Smooth muscle cell (in vitro differentiated cells): ENCODE data around the gene NOX4. TPM values are rescaled to one million over a fixed set of nuclear protein-coding genes. Genes with fewer than 3 reads are reported as not detected.

Experiments
- DNase-seq: peaks from one replicate; lab custom pipeline; 2025; ENCODE audit not compliant: unreplicated experiment; lab: John Stamatoyannopoulos, UW
- H2AFZ ChIP-seq: fragments of 200-600 bp; sonication (generic); 2 replicates; pipeline ENCODE4 v1.6.0; 2016; ENCODE audit warnings: antibody characterized with exemption, low read depth, mild to moderate bottlenecking
- H3F3A ChIP-seq: fragments of 200-600 bp; sonication (generic); 2 replicates; pipeline ENCODE4 v1.6.0; 2017; ENCODE audit warnings: antibody characterized with exemption, low read depth
- H3K27ac ChIP-seq: fragments of 200-600 bp; sonication (generic); 2 replicates; pipeline ENCODE4 v1.5.1; 2016; ENCODE audit warnings: low read depth, mild to moderate bottlenecking
- H3K27me3 ChIP-seq: fragments of 200-600 bp; sonication (generic); 2 replicates; pipeline ENCODE4 v1.6.1; 2016; ENCODE audit warnings: low read depth, mild to moderate bottlenecking
- H3K36me3 ChIP-seq: fragments of 200-600 bp; sonication (generic); 2 replicates; pipeline ENCODE4 v1.5.1; 2016; ENCODE audit warnings: low read depth
- H3K4me1 ChIP-seq: fragments of 200-600 bp; sonication (generic); 2 replicates; pipeline ENCODE4 v1.5.1; 2016; ENCODE audit warnings: low read depth
- H3K4me2 ChIP-seq: fragments of 200-600 bp; sonication (generic); 2 replicates; pipeline ENCODE4 v1.6.0; 2016; ENCODE audit warnings: mild to moderate bottlenecking
- H3K4me3 ChIP-seq: fragments of 200-600 bp; sonication (generic); 2 replicates; pipeline ENCODE4 v1.5.1; 2016; ENCODE audit warnings: mild to moderate bottlenecking
- H3K79me2 ChIP-seq: fragments of 200-600 bp; sonication (generic); 2 replicates; pipeline ENCODE4 v1.6.0; 2016; ENCODE audit warnings: low read depth, mild to moderate bottlenecking
- H3K9ac ChIP-seq: fragments of 200-600 bp; sonication (generic); 2 replicates; pipeline ENCODE4 v1.6.0; 2016; ENCODE audit warnings: low read depth
- H3K9me3 ChIP-seq: fragments of 200-600 bp; sonication (generic); replicated peaks from 2 replicates; pipeline ENCODE4 v1.5.1; 2016; ENCODE audit warnings: low read depth
- H4K20me1 ChIP-seq: fragments of 200-600 bp; sonication (generic); 2 replicates; pipeline ENCODE4 v1.6.0; 2016; ENCODE audit warnings: low read depth
- WGBS: methylation state at CpG from one replicate; pipeline ENCODE4 v1.1.7; 2016; ENCODE audit warnings: low lambda C conversion rate; 5-methylcytosine and 5-hydroxymethylcytosine counted together
- polyA plus RNA-seq: library from polyadenylated mRNA; unstranded; fragments of >200 nt; fragmentation: Nextera tagmentation; extraction: Ambion mirVana; gene quantifications from 2 replicates; pipeline ENCODE4 v1.2.1, GENCODE V29; 2016
- total RNA-seq: library from RNA; depleted of rRNA; stranded (reverse); fragments of >200 nt; gene quantifications from 2 replicates; pipeline ENCODE4 v1.2.3, GENCODE V29; 2014
- TF ChIP-seq, protein P1 (sequence below): fragments of 200-600 bp; sonication (generic); IDR thresholded peaks from 2 replicates; pipeline ENCODE4 v1.5.1; 2017; ENCODE audit warnings: borderline replicate concordance, mild to moderate bottlenecking, antibody characterized with exemption; ENCODE audit not compliant: insufficient read depth, poor library complexity, severe bottlenecking

Gene NOX4
- total RNA-seq (10.7 and 31.9 TPM in 2 replicates), polyA plus RNA-seq (7.3 and 14.2 TPM in 2 replicates)

DNA sequence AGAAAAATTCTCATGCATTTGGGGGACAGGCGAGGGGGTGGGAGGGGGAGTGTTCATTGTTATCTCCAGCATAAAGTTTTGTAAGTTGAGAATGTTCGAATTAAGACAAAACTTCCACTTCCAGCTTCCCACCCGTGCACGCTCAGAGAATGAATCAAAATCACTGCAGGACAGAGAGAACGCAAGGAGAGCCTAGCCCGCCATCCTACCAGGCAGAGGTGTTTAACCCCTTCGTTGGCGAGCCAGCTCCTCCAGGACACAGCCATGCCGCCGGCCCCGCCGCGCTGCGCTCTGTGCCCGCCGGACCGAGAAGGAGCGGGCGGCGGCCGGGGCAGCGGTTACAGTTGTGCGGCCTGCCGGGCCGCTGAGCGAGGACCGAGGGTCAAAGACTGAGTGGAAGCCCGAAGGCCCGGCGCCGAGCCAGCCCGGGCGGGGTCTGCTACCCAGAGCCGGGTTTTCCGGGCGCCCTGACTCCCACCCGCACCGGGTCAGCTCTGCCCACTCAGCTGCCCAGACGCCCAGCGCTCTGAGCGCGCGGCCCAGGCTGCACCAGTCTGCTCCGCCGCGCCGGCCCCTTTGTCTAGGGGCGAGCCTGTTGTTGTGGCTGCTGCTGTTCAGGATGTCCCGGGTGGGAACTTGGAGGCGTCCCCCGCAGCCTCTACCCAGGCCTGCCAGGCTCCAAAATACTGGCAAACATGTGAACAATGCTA is at the start of gene NOX4:
Gene NOX4, minus strand, starts transcription at position 395 of the 710 bp plus-strand sequence. Its CDS starts 129 bp downstream, at position 266.
- 1% methylated on average over 49 of the region's 51 CpGs for WGBS
- Histone ChIP-seq H3F3A (peaks cover 11% of the 10 kb centered on the region), H3K27me3 (no peaks in the 10 kb centered on the region), H4K20me1 (no peaks in the 10 kb centered on the region), H3K36me3 (no peaks in the 10 kb centered on the region), H3K4me2 (peak within 1 kb of the TSS; percentile 92), H3K9ac (peak within 1 kb of the TSS; percentile 86), H3K9me3 (no peaks in the 10 kb centered on the region), H3K27ac (peak within 1 kb of the TSS; percentile 73), H3K79me2 (no peaks in the 10 kb centered on the region), H3K4me1 (peaks cover 27% of the 10 kb centered on the region), H3K4me3 (peak within 1 kb of the TSS; percentile 67), H2AFZ (peak within 1 kb of the TSS; percentile 87)
- DNase-seq = no peak
- TF ChIP-seq, protein P1, sequence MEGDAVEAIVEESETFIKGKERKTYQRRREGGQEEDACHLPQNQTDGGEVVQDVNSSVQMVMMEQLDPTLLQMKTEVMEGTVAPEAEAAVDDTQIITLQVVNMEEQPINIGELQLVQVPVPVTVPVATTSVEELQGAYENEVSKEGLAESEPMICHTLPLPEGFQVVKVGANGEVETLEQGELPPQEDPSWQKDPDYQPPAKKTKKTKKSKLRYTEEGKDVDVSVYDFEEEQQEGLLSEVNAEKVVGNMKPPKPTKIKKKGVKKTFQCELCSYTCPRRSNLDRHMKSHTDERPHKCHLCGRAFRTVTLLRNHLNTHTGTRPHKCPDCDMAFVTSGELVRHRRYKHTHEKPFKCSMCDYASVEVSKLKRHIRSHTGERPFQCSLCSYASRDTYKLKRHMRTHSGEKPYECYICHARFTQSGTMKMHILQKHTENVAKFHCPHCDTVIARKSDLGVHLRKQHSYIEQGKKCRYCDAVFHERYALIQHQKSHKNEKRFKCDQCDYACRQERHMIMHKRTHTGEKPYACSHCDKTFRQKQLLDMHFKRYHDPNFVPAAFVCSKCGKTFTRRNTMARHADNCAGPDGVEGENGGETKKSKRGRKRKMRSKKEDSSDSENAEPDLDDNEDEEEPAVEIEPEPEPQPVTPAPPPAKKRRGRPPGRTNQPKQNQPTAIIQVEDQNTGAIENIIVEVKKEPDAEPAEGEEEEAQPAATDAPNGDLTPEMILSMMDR = no peak

DNA sequence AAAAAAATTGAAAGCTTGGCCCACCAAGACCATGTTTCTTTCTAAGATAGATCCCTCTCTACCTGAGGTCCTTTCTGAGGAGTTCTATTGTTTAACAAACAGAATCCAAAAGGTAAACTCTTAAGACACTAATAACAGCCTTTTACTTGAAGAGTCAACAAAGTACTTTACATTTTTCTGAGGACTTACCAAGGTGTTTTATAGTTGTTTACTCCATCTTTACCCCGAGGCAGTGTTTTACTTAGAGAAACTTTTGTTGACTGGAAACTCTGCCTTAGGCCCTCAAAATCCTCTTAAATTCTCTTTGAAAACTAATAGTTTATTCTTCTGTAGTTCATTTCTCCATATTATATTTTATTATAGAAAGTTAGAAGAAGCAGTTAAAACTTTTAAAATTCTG is 49.7 kb upstream of the NOX4 start:
- no peaks in the 10 kb centered on the region for H3K9me3 ChIP-seq
- H3K4me1 ChIP-seq = no peaks in the 10 kb centered on the region
- no peaks in the 10 kb centered on the region for H3F3A ChIP-seq
- TF ChIP-seq, protein P1 = no peak
- peak overlapping the region; percentile 4 for H3K27ac ChIP-seq
- no peaks in the 10 kb centered on the region for H3K79me2 ChIP-seq
- no peaks in the 10 kb centered on the region for H3K36me3 ChIP-seq
- H3K27me3 ChIP-seq = no peaks in the 10 kb centered on the region
- no peak overlapping the region for H2AFZ ChIP-seq
- no peak overlapping the region for H3K4me3 ChIP-seq
- no peak for DNase-seq
- no peak overlapping the region for H3K4me2 ChIP-seq
- H4K20me1 ChIP-seq = no peaks in the 10 kb centered on the region
- 58% methylated on average over 1 of the region's 1 CpG for WGBS
- H3K9ac ChIP-seq = no peak overlapping the region

DNA sequence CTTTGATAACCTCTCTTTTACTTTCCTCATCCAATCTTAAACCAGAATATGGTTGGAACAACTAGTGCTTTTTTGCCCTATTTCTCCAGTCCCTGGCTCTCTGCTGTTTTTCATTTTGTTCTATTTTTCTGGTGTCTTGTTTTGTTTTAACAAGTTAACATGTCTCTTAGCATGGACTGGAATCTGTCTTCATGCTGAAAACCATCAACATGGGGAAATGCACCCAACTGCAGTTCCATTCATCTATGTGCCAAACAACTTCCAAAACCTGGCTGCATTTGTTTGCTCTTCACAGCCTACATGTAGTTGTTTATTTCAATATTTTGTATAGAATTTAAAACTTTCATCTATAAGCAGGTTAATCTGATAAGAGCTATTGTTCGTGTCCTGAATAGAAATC is 46.8 kb upstream of the NOX4 start:
- DNase-seq = no peak
- H3K4me3 ChIP-seq = no peak overlapping the region
- no peaks in the 10 kb centered on the region for H4K20me1 ChIP-seq
- no peak overlapping the region for H3K27ac ChIP-seq
- 96% methylated on average over 1 of the region's 1 CpG for WGBS
- no peaks in the 10 kb centered on the region for H3F3A ChIP-seq
- no peaks in the 10 kb centered on the region for H3K9me3 ChIP-seq
- H2AFZ ChIP-seq = no peak overlapping the region
- H3K27me3 ChIP-seq = no peaks in the 10 kb centered on the region
- H3K36me3 ChIP-seq = no peaks in the 10 kb centered on the region
- H3K4me1 ChIP-seq = no peaks in the 10 kb centered on the region
- TF ChIP-seq, protein P1 = no peak
- H3K79me2 ChIP-seq = no peaks in the 10 kb centered on the region
- no peak overlapping the region for H3K4me2 ChIP-seq
- no peak overlapping the region for H3K9ac ChIP-seq

DNA sequence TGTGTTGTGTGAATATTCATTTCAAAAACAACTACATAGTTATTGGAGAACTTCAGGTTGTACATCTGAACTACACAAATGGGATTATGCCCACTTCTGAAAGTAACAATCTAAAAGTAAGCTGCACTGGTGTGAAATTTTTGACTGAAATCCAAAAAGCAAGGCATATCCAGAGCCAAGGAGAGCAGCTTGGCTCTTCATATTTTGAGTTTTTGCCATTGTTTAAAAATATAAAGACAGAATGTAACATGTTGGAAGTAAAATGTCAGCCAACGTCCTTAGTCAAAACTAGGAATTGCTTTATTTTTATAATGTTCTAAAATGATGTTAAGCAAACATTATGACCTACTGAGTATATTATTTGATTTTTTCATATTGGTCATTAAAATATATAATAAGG is 45.8 kb upstream of the NOX4 start:
- H2AFZ ChIP-seq = no peak overlapping the region
- WGBS = 86% methylated on average over 1 of the region's 1 CpG
- no peaks in the 10 kb centered on the region for H3K36me3 ChIP-seq
- no peaks in the 10 kb centered on the region for H3K27me3 ChIP-seq
- TF ChIP-seq, protein P1 = no peak
- no peak overlapping the region for H3K4me3 ChIP-seq
- no peak overlapping the region for H3K4me2 ChIP-seq
- no peak for DNase-seq
- H3F3A ChIP-seq = no peaks in the 10 kb centered on the region
- H3K9me3 ChIP-seq = no peaks in the 10 kb centered on the region
- H3K4me1 ChIP-seq = no peaks in the 10 kb centered on the region
- no peaks in the 10 kb centered on the region for H3K79me2 ChIP-seq
- no peak overlapping the region for H3K9ac ChIP-seq
- no peak overlapping the region for H3K27ac ChIP-seq
- H4K20me1 ChIP-seq = no peaks in the 10 kb centered on the region
